OCI-LY1 (cell line): ENCODE data around the gene ASZ1.

Experiments
- EZH2 ChIP-seq: fragments of 200-600 bp; sonication (generic), shearing (Covaris generic); IDR thresholded peaks from 2 replicates; pipeline ENCODE4 v1.8.0; 2017; ENCODE audit warnings: borderline replicate concordance, mixed run types, mild to moderate bottlenecking, antibody characterized with exemption, low read length, moderate library complexity, mixed read lengths
- TF ChIP-seq, protein P1 (sequence below): fragments of 200-600 bp; sonication (generic), shearing (Covaris generic); IDR thresholded peaks from 2 replicates; pipeline ENCODE4 v1.5.1; 2017; ENCODE audit warnings: mild to moderate bottlenecking, antibody characterized with exemption, low read length, moderate library complexity, mixed read lengths

- TF ChIP-seq, protein P1, sequence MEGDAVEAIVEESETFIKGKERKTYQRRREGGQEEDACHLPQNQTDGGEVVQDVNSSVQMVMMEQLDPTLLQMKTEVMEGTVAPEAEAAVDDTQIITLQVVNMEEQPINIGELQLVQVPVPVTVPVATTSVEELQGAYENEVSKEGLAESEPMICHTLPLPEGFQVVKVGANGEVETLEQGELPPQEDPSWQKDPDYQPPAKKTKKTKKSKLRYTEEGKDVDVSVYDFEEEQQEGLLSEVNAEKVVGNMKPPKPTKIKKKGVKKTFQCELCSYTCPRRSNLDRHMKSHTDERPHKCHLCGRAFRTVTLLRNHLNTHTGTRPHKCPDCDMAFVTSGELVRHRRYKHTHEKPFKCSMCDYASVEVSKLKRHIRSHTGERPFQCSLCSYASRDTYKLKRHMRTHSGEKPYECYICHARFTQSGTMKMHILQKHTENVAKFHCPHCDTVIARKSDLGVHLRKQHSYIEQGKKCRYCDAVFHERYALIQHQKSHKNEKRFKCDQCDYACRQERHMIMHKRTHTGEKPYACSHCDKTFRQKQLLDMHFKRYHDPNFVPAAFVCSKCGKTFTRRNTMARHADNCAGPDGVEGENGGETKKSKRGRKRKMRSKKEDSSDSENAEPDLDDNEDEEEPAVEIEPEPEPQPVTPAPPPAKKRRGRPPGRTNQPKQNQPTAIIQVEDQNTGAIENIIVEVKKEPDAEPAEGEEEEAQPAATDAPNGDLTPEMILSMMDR = peak; percentile 68
- no peak for TF ChIP-seq EZH2
These were observed 31.8 kb upstream of the ASZ1 start for GRCh38 chr7:117458977-117459583.
